Kidney (tissue), 14 donors: ENCODE measurements around the gene TSPOAP1. TPM values are rescaled to one million over a fixed set of nuclear protein-coding genes. Genes with fewer than 3 reads are reported as not detected.

Experiments
- DNase-seq, 5 donors: peaks; one replicate each; pipeline ENCODE4 v3.0.0-alpha.2; 2013 to 2020
- FAIRE-seq: peaks from 2 replicates; lab custom pipeline; 2012; peaks lifted over from hg19 to GRCh38; lab: Jason Lieb, UNC
- H3K27ac ChIP-seq, 2 donors: one replicate each; pipeline ENCODE4 v1.7.0; 2013; ENCODE audit warnings: low read depth in 2 of 2, low read length in 2 of 2, inconsistent platforms in 1 of 2
- H3K27me3 ChIP-seq: one replicate; pipeline ENCODE4 v1.7.1; 2013; ENCODE audit warnings: low read length, inconsistent platforms; ENCODE audit not compliant: control insufficient read depth, insufficient read depth
- H3K36me3 ChIP-seq, 3 donors: one replicate each; pipeline versions ENCODE4 v1.7.0 to v1.7.1; 2013; ENCODE audit warnings: low read length in 3 of 3, control low read depth in 1 of 3, inconsistent platforms in 1 of 3; ENCODE audit not compliant: insufficient read depth in 3 of 3, control insufficient read depth in 2 of 3
- H3K4me1 ChIP-seq, 3 donors: one replicate each; pipeline versions ENCODE4 v1.7.0 to v1.7.1; 2013; ENCODE audit warnings: low read length in 3 of 3, inconsistent platforms in 1 of 3, low read depth in 1 of 3; ENCODE audit not compliant: control insufficient read depth in 2 of 3, insufficient read depth in 2 of 3
- H3K4me3 ChIP-seq, 3 donors: one replicate each; pipeline versions ENCODE4 v1.7.0 to v1.8.1; 2013; ENCODE audit warnings: low read length in 3 of 3, control low read depth in 1 of 3, inconsistent platforms in 1 of 3
- H3K9ac ChIP-seq, 3 donors: one replicate each; pipeline versions ENCODE4 v1.7.0 to v1.7.1; 2013; ENCODE audit warnings: low read length in 3 of 3, control low read depth in 1 of 3, inconsistent platforms in 1 of 3
- H3K9me3 ChIP-seq, 3 donors: one replicate each; pipeline versions ENCODE4 v1.7.0 to v1.7.1; 2013; ENCODE audit warnings: low read length in 3 of 3, control low read depth in 1 of 3, inconsistent platforms in 1 of 3; ENCODE audit not compliant: control insufficient read depth in 2 of 3, insufficient read depth in 1 of 3
- CTCF ChIP-seq: IDR thresholded peaks from 3 replicates; pipeline ENCODE4 v1.5.1; 2012; ENCODE audit warnings: mild to moderate bottlenecking, moderate library complexity, borderline replicate concordance; ENCODE audit not compliant: insufficient read depth; ENCODE audit errors: extremely low read depth
- intact Hi-C: fragments of 100-400 bp; cut with DNase I; formaldehyde crosslinking; loops from one replicate; pipeline ENCODE4 v1.11.1; 2022
- polyA plus RNA-seq: library from polyadenylated mRNA; stranded (reverse); fragments of 350-450 nt; fragmentation: Illumina TruSeq; extraction: RNeasy Lipid Tissue Mini Kit (QIAGEN cat#74804); gene quantifications from one replicate; pipeline ENCODE4 v1.2.3, GENCODE V29; 2014; ENCODE audit warnings: low read depth, low replicate concordance; ENCODE audit not compliant: insufficient read depth
- total RNA-seq: library from RNA; stranded (reverse); fragmentation: NEBNext Ultra II Directional; extraction: Animal tissue kit (Norgen Biotek cat#: 25700); gene quantifications from one replicate; pipeline ENCODE4 v1.2.1, GENCODE V29; 2021
- donor health status: control.
- donor health status: control.
- donor health status: control.
- donor health status: control.
- donor health status: control.
- donor health status: DM: yes; HTN: yes; CAD: no.
- donor health status: Normal renal cell carcinoma (clear cell type).

Gene TSPOAP1
- total and polyA plus RNA-seq, 2 donors from 2014 or later = 12.5 to 30.6 TPM

DNA sequence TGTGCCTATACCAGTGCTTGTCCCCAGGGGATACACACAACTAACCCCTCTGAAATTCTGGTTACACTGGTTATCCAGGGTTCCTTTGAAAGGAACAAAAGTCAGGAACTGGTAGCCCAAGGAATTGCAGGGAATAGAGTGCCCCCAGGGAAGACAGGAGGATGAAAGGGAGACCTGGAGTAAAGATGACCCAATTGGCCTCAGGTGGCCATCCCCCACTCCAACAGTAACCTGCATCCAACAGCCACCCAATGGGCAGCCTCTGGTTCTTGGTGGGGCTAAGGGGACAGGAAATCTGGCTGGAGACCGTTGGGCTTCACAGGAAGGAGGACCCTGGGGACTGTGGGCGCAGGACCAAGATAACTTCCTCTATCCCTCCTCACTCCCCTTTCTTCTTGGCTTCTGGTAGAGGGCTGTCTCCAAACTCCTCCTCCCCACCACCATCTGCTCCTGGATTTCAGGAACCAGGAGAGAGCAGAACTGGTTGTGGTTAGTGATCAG lies 47.0 kb downstream of the TSPOAP1 start:
- H3K4me1 ChIP-seq = no peaks in the 10 kb centered on the region
- no peak overlapping the region for H3K4me3 ChIP-seq
- no peak for FAIRE-seq
- no peaks in the 10 kb centered on the region for H3K27me3 ChIP-seq
- H3K9me3 ChIP-seq = no peaks in the 10 kb centered on the region
- no peak for TF ChIP-seq CTCF
- H3K27ac ChIP-seq = no peak overlapping the region
- no peak for DNase-seq
- no peaks in the 10 kb centered on the region for H3K36me3 ChIP-seq
- no peak overlapping the region for H3K9ac ChIP-seq
- intact Hi-C loops = no loop called here

GRCh38 chr17:58280480-58281217 lies 47.9 kb downstream of the TSPOAP1 start, which contains the start of gene MPO:
TSS of gene MPO (minus strand) at chr17:58280935. CDS start at chr17:58280758, 177 bp downstream.
- no peaks in the 10 kb centered on the region for H3K4me1 ChIP-seq
- H3K27ac ChIP-seq = no peak within 1 kb of the TSS
- H3K27me3 ChIP-seq = no peaks in the 10 kb centered on the region
- H3K4me3 ChIP-seq = no peak within 1 kb of the TSS
- DNase-seq = no peak
- no peaks in the 10 kb centered on the region for H3K9me3 ChIP-seq
- FAIRE-seq = no peak
- no peak within 1 kb of the TSS for H3K9ac ChIP-seq
- TF ChIP-seq CTCF = no peak
- H3K36me3 ChIP-seq = no peaks in the 10 kb centered on the region
- intact Hi-C loops = no loop called here

DNA sequence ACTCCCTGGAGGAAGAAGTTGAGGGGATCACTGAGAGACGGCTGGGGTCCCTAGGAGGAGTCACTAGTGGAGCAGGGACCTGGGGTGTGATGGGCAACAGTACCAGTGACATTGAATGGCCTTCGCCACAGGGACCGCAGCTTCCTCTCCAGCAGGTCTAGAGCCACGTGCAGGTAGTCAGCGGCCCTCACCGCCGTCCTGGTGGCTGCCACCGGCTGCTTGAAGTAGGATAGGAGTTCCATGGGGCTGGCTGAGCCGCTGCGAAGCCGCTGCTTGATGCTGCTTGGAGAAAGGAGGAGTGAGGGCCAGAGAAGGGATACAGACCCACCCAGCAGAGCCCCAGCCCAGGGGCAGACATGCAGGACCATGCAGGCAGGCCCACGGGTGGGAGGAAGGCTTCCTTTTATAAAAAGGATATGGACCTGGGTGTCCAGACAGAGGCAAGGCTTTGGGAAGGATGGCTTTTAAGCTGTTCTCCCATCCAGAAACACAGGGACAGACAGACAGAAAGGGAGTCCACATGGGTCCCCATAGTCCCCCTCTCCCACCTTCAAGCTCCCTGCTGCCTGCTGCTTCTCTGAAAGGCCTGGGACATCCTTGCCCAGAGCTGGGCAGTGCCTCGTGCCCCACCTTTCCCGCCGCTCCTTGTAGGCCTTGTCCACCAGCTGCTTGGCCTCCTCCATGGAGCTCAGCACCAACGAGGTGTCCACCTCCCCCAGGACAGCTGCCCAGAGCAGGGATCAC lies 48.7 kb downstream of the TSPOAP1 start:
- DNase-seq (peak in 1 of 5 donors; percentile 62), FAIRE-seq (no peak)
- no peak for TF ChIP-seq CTCF
- Histone ChIP-seq H3K9me3 (no peaks in the 10 kb centered on the region), H3K27me3 (no peaks in the 10 kb centered on the region), H3K36me3 (no peaks in the 10 kb centered on the region), H3K27ac (no peak overlapping the region), H3K4me1 (no peaks in the 10 kb centered on the region), H3K9ac (no peak overlapping the region), H3K4me3 (no peak overlapping the region)
- intact Hi-C loops = no loop called here
